Left cardiac atrium (tissue), 4 donors: ENCODE results near the gene BEST1. TPM values are rescaled to one million over a fixed set of nuclear protein-coding genes. Genes with fewer than 3 reads are reported as not detected.
"Not testable (repeated sequence)": the region's sequence is repeated elsewhere in the genome, so short reads cannot be mapped to it uniquely, and the experiment has no call there.

ENCODE experiments used
- ATAC-seq, 2 donors: fragments of 200-7000 bp; cut with Tn5 transposase; one replicate each; pipeline ENCODE4 v1.9.1; 2020; ENCODE audit warnings: mild to moderate bottlenecking in 2 of 2, moderate library complexity in 2 of 2
- DNase-seq: peaks from one replicate; pipeline ENCODE4 v3.0.0-alpha.2; 2020
- intact Hi-C, 2 donors: fragments of 100-400 bp; cut with DNase I; formaldehyde crosslinking; loops; one replicate each; pipeline versions ENCODE4 v1.14.1 to v1.15.1; 2022 to 2023
- total RNA-seq, 2 donors: library from RNA; stranded (reverse); fragmentation: NEBNext Ultra II Directional; extraction: Animal tissue kit (Norgen Biotek cat#: 25700); gene quantifications; one replicate each; pipeline ENCODE4 v1.2.1, GENCODE V29; 2021
- donor health status: DM: no; HTN: yes; CAD: no.
- donor health status: DM: no; HTN: yes; CAD: no; lungs with severe emphysema.
- donor health status: DM: yes; HTN: yes; CAD: no.
- donor health status: Dilated cardiomyopathy.

BEST1 gene
- total RNA-seq, 2 donors from 2014 or later = 3.4 to 3.9 TPM

DNA sequence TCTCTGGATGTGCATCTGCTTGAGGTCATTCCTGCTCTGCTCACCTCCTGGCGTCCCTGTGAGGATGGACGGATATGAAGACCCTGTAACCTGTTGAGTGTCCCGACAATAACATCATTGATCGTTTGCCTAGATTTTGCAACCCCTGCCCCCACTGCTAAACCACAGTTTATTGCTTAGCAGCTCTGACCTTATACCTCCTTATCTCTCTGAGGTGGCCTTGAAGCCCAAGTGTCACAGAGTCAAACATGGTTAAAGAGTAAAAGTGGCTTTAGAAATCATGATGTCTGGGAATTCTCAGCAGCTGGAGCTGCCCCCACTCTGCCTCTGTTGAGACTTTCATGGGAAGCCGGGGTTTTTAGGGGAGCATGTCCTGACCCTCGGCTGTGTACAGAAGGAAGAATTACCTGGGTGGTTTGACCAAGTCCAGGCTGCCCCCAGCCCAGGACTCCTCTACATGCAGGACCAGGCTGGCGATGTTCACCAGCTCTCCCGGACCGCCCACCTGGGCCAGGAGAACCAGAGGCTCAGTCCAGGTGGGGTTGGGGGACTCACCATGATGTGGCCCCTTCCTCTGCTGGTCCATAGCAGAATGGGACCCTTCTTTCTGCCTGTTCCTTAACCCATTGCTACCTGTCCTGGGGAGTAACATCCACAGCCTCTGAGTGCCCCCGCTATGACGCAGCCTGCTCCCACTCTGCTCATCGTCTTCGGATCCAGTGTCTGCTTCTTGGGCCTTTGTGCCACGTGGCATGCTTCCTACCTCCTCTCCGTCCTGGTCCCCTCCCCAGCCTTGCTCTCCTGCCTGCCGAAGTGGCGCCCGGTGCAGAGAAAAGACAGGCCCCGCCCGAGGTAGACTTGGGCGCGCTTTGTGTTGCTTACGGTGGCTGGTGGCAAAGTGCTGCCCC lies 50.6 kb downstream of the BEST1 start:
- DNase-seq = no peak
- intact Hi-C loops = loop anchor here in 1 of 2 donors (10.0 kb wide), 1 partner anchor 64 kb away; no protein-coding TSS in a partner anchor
- ATAC-seq = no peak

DNA sequence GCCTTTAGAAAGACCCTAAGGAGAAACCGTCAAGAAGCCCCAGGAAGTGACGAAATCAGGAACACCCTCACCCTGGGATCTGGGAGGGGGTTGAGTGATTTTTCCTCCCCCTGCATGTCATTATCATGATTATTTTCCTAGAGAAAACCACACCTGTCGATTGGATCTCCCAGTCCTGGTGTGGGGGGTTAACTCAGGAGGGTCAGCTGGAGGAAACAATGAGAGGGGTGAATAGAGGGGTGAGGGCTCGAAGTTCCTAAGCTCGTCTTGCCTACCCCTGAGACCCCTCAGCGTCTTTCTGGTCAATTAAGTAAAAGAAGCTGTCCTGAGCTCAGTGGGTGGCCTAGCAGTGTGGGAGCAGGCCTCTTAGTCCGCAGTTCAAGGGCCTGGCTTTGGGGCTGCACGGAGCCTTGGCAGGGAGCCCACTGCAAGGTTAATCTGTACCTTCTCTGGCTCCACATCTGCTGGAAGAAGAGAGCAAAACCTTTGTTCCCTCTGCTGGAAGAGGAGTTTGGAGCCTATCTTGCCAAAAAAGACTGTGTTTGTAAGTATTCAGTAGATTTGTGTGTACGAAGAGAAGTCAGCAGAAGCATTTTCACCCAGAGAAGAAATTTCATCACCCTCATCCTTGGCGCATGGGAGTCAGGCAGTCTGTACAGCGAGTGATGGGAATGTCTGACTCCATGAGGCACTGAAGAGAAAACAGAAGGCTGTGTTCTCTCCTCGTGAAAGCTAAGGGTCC lies 51.5 kb downstream of the BEST1 start:
- DNase-seq (no peak), ATAC-seq (peak; percentile 40 to 67)
- intact Hi-C loops = loop anchor here in 1 of 2 donors (10.0 kb wide), 1 partner anchor 63 kb away; no protein-coding TSS in a partner anchor

DNA sequence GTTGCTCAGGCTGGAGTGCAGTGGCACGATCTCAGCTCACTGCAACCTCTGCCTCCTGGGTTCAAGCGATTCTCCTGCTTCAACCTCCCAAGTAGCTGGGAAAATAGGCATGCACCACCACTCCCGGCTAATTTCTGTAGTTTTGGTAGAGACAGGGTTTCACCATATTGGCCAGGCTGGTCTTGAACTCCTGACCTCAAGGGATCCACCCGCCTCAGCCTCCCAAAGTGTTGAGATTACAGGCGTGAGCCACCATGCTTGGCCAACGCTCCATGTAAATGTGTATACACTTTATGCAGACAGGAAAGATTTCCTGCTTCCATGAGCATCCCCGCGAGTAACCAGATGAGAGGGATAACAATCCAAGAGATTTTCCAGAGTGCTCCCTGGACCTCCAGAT lies 52.1 kb downstream of the BEST1 start:
- DNase-seq, ATAC-seq: not testable (repeated sequence)
- intact Hi-C loops = loop anchor here in 1 of 2 donors (10.0 kb wide), 1 partner anchor 63 kb away; no protein-coding TSS in a partner anchor

DNA sequence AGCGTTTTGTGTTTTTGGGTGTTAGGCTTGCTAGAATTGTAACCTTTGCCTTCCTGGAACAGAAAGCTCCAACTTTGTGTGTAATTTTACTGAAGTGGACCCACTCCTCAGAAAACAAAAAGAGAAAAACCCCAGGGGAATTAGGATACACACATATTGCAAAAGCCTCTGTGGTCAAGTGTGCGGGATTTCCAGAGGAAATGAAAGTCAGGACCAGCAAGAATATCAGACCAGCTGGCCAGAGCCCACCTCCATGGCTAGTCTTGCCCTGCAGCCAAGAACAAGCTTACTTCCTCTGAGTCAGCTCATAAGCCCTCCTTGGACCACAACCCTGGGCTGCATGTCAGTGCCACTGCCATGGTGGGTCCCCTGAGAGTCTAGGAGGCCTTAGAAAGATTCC lies 54.3 kb downstream of the BEST1 start:
- ATAC-seq = peak; percentile 70 to 88
- peak; percentile 68 for DNase-seq
- intact Hi-C loops = loop anchor here in 1 of 2 donors (10.0 kb wide), 1 partner anchor 60 kb away; no protein-coding TSS in a partner anchor

- intact Hi-C loops = loop anchor here in 1 of 2 donors (10.0 kb wide), 1 partner anchor 57 kb away; no protein-coding TSS in a partner anchor
- no peak for ATAC-seq
- DNase-seq = no peak
These were observed 58.0 kb downstream of the BEST1 start for GRCh38 chr11:62008193-62008592.

GRCh38 chr11:62010935-62011528 lies 60.9 kb downstream of the BEST1 start:
- ATAC-seq (no peak), DNase-seq (no peak)
- intact Hi-C loops = no loop called here

DNA sequence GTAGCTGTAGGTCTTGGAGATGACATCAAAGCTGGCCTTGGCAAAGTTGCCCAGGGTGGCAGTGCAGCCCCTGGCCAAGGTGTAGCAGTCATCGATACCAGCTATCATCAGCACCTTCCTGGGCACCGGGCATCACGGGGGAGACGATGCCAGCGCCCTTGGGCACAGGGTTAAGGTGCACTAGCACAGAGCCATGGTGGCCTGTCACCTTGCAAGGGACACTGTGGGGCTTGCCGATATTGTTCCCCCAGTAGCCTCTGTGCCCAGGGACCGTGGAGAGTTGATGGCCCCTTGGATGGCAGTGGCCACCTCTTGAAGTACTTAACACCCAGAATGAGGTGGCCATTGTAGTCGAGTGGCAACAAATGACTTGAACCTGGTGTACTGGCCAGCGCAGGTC lies 61.7 kb downstream of the BEST1 start:
- intact Hi-C loops = no loop called here
- DNase-seq (no peak), ATAC-seq (no peak)

- intact Hi-C loops = no loop called here
- ATAC-seq = no peak
- no peak for DNase-seq
These were observed 62.3 kb downstream of the BEST1 start for GRCh38 chr11:62012451-62012831.

DNA sequence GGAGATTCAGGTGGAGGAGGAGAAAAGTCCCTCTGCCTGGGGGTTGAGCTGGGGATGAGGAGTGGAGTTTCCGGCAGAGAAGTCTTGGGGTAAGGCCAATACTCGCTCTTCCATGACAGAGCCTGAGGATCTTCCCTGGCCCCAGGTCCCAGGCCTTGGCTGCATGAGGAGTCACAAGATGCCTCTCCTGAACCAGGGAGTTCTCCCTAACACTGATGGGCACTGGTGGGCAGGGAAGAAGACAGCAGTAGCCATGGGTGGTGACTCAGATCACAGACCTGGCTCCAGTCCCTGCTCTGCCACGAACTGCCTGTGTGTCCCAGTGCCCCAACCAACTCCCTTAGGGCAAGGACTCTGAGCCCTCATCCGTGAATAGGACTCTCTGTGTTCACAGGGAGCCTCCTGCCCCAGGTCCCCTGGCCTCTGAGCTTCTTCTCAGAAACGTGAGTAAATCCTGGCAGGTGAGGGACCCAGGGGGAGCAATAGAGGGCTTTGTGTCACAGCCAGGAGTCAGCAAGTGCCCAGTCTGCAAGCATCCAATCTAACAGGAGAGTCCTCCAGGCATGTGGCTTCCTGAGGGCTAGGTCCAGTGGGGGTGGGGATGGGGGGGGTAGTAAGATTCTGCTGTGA lies 62.8 kb downstream of the BEST1 start:
- intact Hi-C loops = no loop called here
- ATAC-seq (peak; percentile 38 to 65), DNase-seq (no peak)

Other genes starting within 250 kb of the BEST1 start
- gene MYRF, start 197.7 kb upstream of the BEST1 start, total RNA-seq = 1 to 10 TPM; 4.0 to 5.0 TPM
- 100 to 1,000 TPM; 112 to 114 TPM for gene TMEM258, start 157.8 kb upstream of the BEST1 start, total RNA-seq
- gene FEN1, start 157.4 kb upstream of the BEST1 start, total RNA-seq = 10 to 100 TPM in 1 of 2 donors, 1 to 10 TPM in 1; 9.4 to 11.4 TPM
- gene FADS1, start 133.3 kb upstream of the BEST1 start, total RNA-seq = 10 to 100 TPM; 44.9 to 54.1 TPM
- 10 to 100 TPM; 26.3 to 67.5 TPM for gene FADS2, start 122.1 kb upstream of the BEST1 start, total RNA-seq
- 10 to 100 TPM; 70.5 to 90.6 TPM for gene FADS3, start 58.8 kb upstream of the BEST1 start, total RNA-seq
- gene RAB3IL1, start 32.8 kb upstream of the BEST1 start, total RNA-seq = 10 to 100 TPM; 17.3 to 21.8 TPM
- 1,000 to 10,000 TPM; 2,726 to 3,432 TPM for gene FTH1, start 17.3 kb downstream of the BEST1 start, total RNA-seq
- 10 to 100 TPM; 15.4 to 16.7 TPM for gene INCENP, start 173.7 kb downstream of the BEST1 start, total RNA-seq
- not detected for gene SCGB1D1, start 239.9 kb downstream of the BEST1 start, total RNA-seq